Parathyroid adenoma (tissue), 2 donors: ENCODE measurements around the gene DUSP28.

Experiments used
- H2AFZ ChIP-seq: fragments of 300-600 bp; sonication (generic); one replicate; pipeline ENCODE4 v1.7.0; 2017; ENCODE audit warnings: antibody characterized with exemption, mild to moderate bottlenecking
- H3K27ac ChIP-seq: fragments of 300-600 bp; sonication (generic); one replicate; pipeline ENCODE4 v1.7.0; 2017
- H3K27me3 ChIP-seq: fragments of 300-600 bp; sonication (generic); one replicate; pipeline ENCODE4 v1.7.0; 2017; ENCODE audit warnings: low read length; ENCODE audit not compliant: control insufficient read depth, insufficient read depth
- H3K36me3 ChIP-seq: fragments of 300-600 bp; sonication (generic); one replicate; pipeline ENCODE4 v1.7.0; 2017; ENCODE audit warnings: low read length; ENCODE audit not compliant: control insufficient read depth, insufficient read depth
- H3K4me1 ChIP-seq: fragments of 300-600 bp; sonication (generic); one replicate; pipeline ENCODE4 v1.7.0; 2017; ENCODE audit warnings: control low read depth
- H3K4me2 ChIP-seq: fragments of 300-600 bp; sonication (generic); one replicate; pipeline ENCODE4 v1.7.0; 2017; ENCODE audit warnings: low read length
- H3K4me3 ChIP-seq: fragments of 300-600 bp; sonication (generic); one replicate; pipeline ENCODE4 v1.7.0; 2017; ENCODE audit warnings: low read depth, low read length
- H3K79me2 ChIP-seq: fragments of 300-600 bp; sonication (generic); one replicate; pipeline ENCODE4 v1.7.0; 2017; ENCODE audit warnings: control low read depth
- H3K9ac ChIP-seq: fragments of 300-600 bp; sonication (generic); one replicate; pipeline ENCODE4 v1.7.0; 2017; ENCODE audit warnings: mild to moderate bottlenecking
- H3K9me3 ChIP-seq: fragments of 300-600 bp; sonication (generic); one replicate; pipeline ENCODE4 v1.7.0; 2017; ENCODE audit warnings: low read length; ENCODE audit not compliant: control insufficient read depth
- TF ChIP-seq, protein P1 (sequence below): fragments of 300-600 bp; sonication (generic); IDR thresholded peaks from one replicate; pipeline ENCODE4 v1.7.0; 2017; ENCODE audit warnings: antibody characterized with exemption, mild to moderate bottlenecking
- donor health status: primary hyperparathyroidism.

Gene DUSP28

DNA sequence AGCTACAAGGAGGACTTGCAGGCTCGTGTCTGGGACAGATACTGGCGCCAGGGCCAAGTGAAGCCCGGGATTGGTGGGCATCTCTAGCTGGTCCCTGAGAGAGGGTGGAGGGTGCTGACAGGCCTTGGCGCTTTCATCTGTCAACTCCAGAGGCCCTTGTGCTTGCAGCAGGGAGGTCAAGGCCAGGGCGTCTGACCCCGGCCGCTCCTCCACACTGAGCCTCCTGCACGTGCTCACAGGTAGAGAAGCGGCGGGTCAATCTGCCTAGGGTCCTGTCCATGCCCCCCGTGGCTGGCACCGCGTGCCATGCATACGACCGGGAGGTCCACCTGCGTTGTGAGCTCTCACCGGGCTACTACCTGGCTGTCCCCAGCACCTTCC, 35.9 kb downstream of the DUSP28 start:
- no peaks in the 10 kb centered on the region for H3K36me3 ChIP-seq
- H2AFZ ChIP-seq: no peak overlapping the region
- H3K27ac ChIP-seq: no peak overlapping the region
- no peaks in the 10 kb centered on the region for H3K27me3 ChIP-seq
- H3K4me2 ChIP-seq: no peak overlapping the region
- no peaks in the 10 kb centered on the region for H3K9me3 ChIP-seq
- H3K4me3 ChIP-seq: no peak overlapping the region
- H3K9ac ChIP-seq: no peak overlapping the region
- TF ChIP-seq, protein P1, sequence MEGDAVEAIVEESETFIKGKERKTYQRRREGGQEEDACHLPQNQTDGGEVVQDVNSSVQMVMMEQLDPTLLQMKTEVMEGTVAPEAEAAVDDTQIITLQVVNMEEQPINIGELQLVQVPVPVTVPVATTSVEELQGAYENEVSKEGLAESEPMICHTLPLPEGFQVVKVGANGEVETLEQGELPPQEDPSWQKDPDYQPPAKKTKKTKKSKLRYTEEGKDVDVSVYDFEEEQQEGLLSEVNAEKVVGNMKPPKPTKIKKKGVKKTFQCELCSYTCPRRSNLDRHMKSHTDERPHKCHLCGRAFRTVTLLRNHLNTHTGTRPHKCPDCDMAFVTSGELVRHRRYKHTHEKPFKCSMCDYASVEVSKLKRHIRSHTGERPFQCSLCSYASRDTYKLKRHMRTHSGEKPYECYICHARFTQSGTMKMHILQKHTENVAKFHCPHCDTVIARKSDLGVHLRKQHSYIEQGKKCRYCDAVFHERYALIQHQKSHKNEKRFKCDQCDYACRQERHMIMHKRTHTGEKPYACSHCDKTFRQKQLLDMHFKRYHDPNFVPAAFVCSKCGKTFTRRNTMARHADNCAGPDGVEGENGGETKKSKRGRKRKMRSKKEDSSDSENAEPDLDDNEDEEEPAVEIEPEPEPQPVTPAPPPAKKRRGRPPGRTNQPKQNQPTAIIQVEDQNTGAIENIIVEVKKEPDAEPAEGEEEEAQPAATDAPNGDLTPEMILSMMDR: no peak
- no peaks in the 10 kb centered on the region for H3K4me1 ChIP-seq
- peaks cover 12% of the 10 kb centered on the region for H3K79me2 ChIP-seq

DNA sequence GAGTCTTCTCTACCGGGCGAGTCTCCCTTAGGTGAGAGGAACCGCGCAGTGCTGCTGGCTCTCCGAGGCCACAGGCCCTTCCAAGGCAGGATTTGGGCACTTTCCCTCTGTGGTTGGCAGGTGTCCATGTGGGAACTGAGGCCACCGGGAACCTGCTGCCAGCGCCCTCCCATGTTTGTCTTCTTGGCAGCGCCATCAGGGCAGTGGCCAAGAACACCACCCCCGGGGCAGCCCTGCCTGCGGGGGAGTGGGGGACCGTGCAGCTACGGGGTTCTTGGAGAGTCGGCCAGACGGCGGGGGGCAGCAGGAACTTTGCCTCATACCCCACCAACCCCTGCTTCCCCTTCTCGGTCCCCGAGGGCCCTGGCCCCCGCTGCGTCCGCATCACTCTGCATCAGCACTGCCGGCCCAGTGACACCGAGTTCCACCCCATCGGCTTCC, 36.4 kb downstream of the DUSP28 start:
- Histone ChIP-seq H3K4me2 (no peak overlapping the region), H3K27ac (no peak overlapping the region), H3K27me3 (no peaks in the 10 kb centered on the region), H3K4me3 (no peak overlapping the region), H3K9me3 (no peaks in the 10 kb centered on the region), H3K79me2 (peaks cover 8% of the 10 kb centered on the region), H3K4me1 (no peaks in the 10 kb centered on the region), H3K9ac (no peak overlapping the region), H2AFZ (no peak overlapping the region), H3K36me3 (no peaks in the 10 kb centered on the region)
- TF ChIP-seq, protein P1: no peak

DNA sequence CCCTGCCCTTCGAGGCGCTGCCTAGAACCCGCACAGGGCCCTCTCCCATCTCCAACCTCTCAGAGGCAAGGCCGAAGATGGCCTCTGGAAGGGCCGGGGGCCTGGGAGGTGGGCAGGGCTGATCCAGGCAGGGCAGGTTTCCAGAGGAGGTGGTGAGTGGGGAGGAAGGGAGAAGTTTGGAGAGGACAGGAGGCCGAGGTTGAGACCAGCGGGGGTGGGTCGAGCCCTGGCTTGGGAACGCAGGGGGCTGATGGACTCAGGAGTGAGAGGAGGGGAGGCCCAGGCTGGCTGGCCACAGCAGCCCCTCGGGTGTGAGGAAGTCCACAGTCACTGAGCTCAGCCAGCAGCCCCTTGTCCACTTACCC, 36.9 kb downstream of the DUSP28 start:
- H3K9me3 ChIP-seq: no peaks in the 10 kb centered on the region
- H3K9ac ChIP-seq: no peak overlapping the region
- H3K27me3 ChIP-seq: no peaks in the 10 kb centered on the region
- H3K4me2 ChIP-seq: no peak overlapping the region
- peaks cover 5% of the 10 kb centered on the region for H3K79me2 ChIP-seq
- no peaks in the 10 kb centered on the region for H3K36me3 ChIP-seq
- TF ChIP-seq, protein P1: no peak
- no peaks in the 10 kb centered on the region for H3K4me1 ChIP-seq
- no peak overlapping the region for H2AFZ ChIP-seq
- H3K27ac ChIP-seq: no peak overlapping the region
- H3K4me3 ChIP-seq: no peak overlapping the region

DNA sequence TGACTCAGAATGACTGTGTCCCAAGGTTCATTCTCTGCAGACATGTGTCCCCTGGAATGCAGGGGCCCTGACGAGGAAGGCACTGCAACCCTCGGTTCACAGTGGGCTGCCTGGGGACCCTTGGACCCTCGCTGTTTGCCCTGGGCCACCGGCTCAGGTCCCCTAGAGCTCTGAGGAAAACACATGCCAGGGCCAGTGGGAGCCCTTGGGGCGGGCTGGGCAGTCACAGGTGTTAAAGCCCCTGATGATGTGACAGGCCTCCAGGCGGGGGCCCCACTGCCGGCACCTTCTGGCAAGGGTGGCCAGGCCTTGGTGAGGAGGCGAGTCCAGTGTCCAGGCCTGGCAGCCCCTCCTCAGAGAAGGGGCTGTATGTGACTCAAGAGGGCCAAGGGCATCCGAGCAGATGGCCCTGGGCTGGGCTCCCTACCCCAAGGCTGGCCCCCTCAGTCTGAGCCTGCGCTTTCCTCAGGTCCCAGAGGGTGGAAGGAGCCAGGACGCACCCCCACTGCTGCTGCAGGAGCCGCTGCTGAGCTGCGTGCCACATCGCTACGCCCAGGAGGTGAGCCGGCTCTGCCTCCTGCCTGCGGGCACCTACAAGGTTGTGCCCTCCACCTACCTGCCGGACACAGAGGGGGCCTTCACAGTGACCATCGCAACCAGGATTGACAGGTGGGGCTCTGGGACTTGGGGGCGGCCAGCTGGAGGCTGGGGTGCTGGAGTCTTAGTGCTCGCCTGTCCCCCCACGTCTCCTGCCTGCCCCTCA, 37.4 kb downstream of the DUSP28 start:
- Histone ChIP-seq H3K4me3 (no peak overlapping the region), H3K27ac (no peak overlapping the region), H3K4me1 (no peaks in the 10 kb centered on the region), H3K36me3 (no peaks in the 10 kb centered on the region), H3K4me2 (no peak overlapping the region), H3K9ac (no peak overlapping the region), H3K9me3 (no peaks in the 10 kb centered on the region), H2AFZ (no peak overlapping the region), H3K27me3 (no peaks in the 10 kb centered on the region), H3K79me2 (no peaks in the 10 kb centered on the region)
- TF ChIP-seq, protein P1: no peak

DNA sequence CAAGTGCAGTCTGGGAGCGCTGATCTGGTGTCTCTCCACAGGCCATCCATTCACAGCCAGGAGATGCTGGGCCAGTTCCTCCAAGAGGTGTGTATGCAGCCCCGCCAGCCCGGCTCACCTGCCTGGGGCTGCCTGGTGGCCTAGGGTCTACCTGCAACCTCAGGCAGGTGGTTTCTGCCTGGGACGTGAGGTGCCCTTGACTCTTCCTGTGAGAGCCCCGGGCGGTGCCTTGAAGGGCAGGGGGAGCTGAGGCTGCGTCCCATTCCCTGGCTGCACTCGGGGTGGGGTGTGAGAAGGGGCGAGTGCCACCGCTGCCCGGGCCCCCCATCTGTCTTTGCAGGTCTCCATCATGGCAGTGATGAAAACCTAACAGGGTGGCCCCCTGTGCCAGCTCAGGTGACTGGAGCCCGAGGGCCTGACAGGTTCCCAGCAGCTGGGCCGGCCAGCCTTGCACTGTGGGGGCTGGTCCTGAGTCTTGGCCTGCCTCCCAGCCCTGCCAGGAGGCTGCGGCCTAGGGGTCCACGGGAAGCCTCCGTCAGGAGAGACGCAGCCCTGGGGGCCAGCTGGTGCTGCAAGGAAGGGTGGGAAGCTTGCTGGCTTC, 38.3 kb downstream of the DUSP28 start:
- no peak overlapping the region for H3K9ac ChIP-seq
- H3K27me3 ChIP-seq: no peaks in the 10 kb centered on the region
- H3K27ac ChIP-seq: no peak overlapping the region
- H3K36me3 ChIP-seq: no peaks in the 10 kb centered on the region
- H3K79me2 ChIP-seq: no peaks in the 10 kb centered on the region
- TF ChIP-seq, protein P1: no peak
- H3K4me2 ChIP-seq: no peak overlapping the region
- H2AFZ ChIP-seq: no peak overlapping the region
- H3K4me1 ChIP-seq: no peaks in the 10 kb centered on the region
- no peaks in the 10 kb centered on the region for H3K9me3 ChIP-seq
- H3K4me3 ChIP-seq: no peak overlapping the region
